GM21786 (cell line): ENCODE measurements around the gene FOXI2.

Experiments used
- ATAC-seq: cut with Tn5 transposase; IDR thresholded peaks from one replicate; pipeline ENCODE4 v1.9.1; 2021; ENCODE audit not compliant: unreplicated experiment

The FOXI2 gene

DNA sequence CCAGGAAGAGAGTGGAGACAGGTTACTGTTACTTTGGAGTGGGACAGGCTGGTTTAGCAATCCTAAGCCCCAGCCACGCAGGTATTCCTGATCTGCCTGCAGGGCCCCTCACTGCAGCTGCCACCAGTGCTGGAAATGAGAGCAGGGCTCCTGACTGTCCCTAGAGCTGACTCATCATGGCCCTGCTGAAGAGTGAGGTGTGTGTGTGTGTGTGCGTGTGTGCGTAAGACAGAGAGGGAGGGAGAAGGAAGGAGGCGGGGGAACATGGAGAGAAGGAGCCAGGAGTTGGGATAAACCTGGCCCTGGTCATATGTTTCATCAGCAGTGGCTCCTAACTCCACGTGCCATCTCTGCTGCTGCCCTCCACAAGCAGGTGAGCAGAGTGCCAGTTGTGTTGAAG, 3.6 kb downstream of the FOXI2 start:
- ATAC-seq = no peak

DNA sequence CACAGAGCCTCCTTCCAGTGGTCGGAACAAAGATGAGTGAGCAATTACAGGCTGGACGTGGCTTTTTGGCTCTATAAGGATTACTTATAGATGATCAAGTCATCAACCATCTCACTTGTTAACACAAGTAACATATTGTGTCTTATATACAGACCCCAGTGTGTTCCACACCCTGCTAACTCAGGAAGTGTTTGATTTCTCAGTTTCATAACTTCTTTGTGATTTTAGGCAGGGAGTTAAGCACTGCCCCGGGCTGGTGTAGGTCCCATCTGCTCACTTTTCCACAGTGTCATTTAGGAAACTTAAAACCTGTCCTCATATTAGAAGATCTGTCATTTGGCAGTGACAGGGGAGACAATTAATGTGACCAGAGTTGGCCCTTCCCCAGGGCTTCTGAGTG, 6.2 kb downstream of the FOXI2 start:
- no peak for ATAC-seq

DNA sequence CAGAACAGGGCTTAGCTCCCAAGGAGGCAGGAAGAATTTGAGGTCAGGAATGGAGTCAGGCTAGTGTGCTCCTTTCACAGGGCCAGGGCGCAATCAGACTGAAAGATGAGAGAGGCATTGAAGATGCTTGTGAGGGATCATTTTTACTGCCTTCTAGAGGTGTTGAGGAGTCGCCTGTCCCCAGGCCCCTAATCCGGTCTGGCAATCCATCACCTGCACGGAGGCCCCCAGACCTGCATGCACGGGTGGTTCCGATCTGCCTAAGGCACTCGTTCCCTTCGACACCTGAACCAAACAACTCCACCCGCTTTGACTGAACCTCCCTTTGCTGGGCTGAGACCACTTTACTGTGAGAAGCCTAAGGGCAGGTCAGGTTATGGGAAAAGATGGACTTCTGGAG, 8.0 kb downstream of the FOXI2 start:
- no peak for ATAC-seq

DNA sequence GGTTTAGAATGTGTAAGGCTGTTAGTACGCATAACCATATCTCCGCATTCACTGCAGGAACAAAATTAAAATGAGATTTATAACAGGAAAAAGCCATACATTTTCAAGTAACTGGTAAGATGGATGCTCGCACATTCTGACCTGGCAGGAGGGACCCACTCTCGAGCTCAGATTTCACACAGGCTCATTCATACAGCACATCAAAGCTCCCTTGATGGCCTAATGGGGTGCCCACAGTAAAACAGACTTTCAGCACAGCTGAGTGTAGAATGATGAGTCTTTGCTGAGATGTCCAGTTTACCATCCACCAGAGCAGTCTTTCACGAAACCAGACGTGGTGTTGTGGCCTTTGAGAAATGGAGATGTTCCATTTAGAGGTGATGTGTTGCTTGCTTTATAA, 8.9 kb downstream of the FOXI2 start:
- no peak for ATAC-seq

DNA sequence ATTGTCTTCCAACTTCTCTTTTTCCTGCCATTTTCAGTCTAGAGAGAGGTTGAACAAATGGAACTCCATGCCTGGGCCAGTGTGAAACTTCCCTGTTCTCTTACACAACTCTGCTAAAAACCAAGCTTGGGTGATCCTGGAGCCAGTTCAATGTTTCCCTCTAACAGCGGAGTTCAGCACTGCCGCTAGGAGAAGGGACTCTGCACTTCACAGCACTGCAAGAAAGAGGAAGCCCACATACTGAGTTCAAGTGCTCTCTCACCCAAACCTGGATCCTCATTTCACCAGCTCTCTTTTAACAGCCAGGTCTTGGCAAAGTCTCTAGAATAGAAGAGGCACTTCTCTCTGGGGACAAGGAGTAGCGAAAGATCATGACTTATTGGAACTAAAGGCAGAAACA, 18.8 kb downstream of the FOXI2 start:
- ATAC-seq = no peak

GRCh38 chr10:127756264-127756663, 19.3 kb downstream of the FOXI2 start:
- ATAC-seq = no peak

- no peak for ATAC-seq
These were observed 20.0 kb downstream of the FOXI2 start for GRCh38 chr10:127757033-127757432.

DNA sequence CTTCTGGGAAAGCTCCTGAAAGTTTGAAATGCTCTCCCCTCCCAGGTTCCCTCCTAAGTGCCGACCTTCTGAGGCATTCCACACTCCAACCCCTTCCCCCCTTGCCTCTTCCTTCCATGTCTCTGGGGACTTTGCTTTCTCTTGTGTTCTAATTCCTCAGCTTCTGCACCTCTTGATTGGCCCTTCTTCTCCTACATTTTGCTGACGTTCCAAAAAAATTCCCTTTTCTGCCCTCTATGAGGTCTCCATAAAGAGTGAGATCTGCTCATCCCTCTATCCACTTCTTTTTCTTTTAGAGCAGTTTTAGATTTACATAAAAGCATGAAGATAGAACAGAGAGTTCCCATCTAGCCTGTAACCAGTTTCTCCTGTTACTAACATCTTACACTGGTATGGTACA, 22.3 kb downstream of the FOXI2 start:
- ATAC-seq = no peak

- no peak for ATAC-seq
These were observed 25.9 kb downstream of the FOXI2 start for GRCh38 chr10:127762925-127763324.

DNA sequence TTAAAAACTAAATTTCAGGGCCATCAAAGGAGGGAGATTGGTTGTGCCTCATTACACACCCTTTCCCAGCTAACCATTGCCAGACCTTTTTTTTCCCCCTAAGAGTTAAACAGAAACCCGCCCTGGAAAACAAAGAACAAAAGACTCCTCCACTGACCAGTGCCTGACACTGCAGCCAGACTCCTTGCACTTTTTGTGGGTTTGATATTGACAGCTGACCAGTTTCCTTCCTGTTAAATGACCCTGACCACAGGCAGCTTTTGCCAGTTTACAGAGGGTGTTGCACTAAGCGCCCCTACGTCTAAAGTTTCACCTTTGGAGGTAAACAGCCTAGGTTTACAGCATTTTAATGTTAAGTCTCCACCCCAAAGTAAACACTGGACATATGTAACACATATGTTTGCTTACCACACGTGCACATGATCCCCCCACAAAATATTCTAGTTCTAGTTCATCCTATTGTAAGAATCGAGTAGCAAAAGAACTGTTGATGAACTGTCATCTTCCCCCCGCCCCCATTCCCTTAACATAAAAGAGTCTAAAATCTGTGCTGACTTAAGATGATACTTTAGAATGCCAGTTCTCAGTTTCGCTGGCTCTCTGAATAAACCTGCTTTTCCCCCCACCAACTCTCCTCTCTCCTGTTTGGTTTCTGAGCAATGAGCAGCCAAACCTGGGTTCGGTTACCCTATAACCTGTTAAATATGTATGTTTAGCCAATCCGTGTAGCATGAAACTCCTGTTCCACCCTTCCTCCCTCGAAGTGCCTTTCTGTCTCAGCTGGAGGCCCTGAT, 38.0 kb downstream of the FOXI2 start:
- no peak for ATAC-seq

DNA sequence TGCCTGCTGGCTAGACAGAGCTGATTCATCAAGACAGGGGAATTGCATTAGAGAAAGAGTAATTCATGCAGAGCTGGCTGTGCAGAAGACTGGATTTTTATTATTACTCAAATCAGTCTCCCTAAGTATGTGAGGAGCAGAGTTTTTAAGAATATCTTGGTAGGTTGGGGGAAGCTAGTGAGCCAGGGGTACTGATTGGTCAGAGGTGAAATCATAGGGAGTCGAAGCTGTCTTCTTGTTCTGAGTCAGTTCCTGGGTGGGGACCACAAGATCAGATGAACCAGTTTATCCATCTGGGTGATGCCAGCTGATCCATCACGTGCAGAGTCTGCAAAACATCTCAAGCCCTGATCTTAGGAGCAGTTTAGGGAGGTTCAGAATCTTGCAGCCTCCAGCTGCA, 39.8 kb downstream of the FOXI2 start:
- no peak for ATAC-seq

GRCh38 chr10:127781412-127781811, 44.4 kb downstream of the FOXI2 start:
- ATAC-seq = no peak

DNA sequence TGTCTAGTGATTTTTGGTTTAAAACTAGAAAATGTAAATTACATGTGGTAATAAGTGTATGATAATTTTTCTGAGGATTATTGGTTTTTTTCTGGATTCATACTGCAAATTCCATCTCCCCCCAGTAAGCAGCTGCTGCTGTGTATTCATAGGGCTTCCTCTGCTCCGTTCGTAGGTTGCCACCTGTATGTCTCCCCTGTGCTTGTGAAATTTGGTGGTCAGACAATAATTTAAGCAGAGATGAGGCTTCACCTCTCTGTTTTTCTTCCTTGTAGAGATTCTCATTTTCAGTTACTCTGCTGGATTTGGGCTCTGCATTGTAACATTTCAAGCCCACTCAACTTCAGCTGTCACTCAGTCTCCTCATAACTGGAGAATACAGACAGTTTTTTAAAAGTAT, 50.9 kb downstream of the FOXI2 start:
- ATAC-seq = no peak

DNA sequence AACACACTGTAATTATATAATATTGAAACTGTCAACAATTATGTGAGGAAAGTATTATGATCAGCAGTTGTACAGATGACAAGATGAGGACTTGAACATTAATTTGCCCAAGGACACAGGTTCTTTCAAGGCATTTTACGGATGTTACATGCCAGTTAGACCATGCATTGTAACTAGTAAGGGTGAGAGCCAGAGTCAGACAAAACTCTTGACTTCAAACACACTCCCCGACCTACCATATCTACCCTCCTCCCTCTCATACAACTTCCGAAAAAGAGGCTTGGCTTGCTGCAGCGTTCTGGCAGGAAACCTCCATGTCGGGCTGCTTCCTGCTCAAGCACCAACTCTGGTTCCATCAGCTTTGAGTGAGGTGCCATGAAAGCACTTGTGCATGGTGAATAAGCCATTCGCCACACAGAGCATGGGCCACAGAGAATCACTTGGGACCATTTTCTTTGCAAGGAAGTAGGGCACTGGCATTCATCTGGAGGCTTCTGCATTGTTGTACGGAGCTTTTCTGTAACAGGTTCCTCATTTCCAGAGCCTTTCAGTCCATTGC, 53.2 kb downstream of the FOXI2 start:
- no peak for ATAC-seq
